HEK293T (cell line): ENCODE measurements around the gene TCP11L2.
"Not testable (repeated sequence)": the region's sequence is repeated elsewhere in the genome, so short reads cannot be mapped to it uniquely, and the experiment has no call there.

Experiments used
- CTCF ChIA-PET: fragments of 350-600 bp; formaldehyde crosslinking; extraction: SDS; loops from one replicate; lab custom pipeline; 2021; ENCODE audit warnings: antibody characterized with exemption, inconsistent platforms; lab: Yijun Ruan, JAX
- POLR2A ChIA-PET: fragments of 350-600 bp; formaldehyde crosslinking; extraction: SDS; loops from one replicate; lab custom pipeline; 2020; ENCODE audit warnings: antibody characterized with exemption, inconsistent platforms; lab: Yijun Ruan, JAX
- DNase-seq: peaks from one replicate; pipeline ENCODE4 v3.0.0; 2012; ENCODE audit warnings: mixed read lengths; ENCODE audit errors: extremely low spot score
- ARNT ChIP-seq: fragments of 450-650 bp; IDR thresholded peaks from 2 replicates; pipeline ENCODE4 v1.6.1; 2017; ENCODE audit warnings: mild to moderate bottlenecking
- BHLHE40 ChIP-seq: fragments of 450-650 bp; IDR thresholded peaks from 2 replicates; pipeline ENCODE4 v1.6.1; 2016; ENCODE audit warnings: mild to moderate bottlenecking, moderate library complexity, borderline replicate concordance
- CTBP1 ChIP-seq: fragments of 450-650 bp; IDR thresholded peaks from 2 replicates; pipeline ENCODE4 v1.6.1; 2016; ENCODE audit warnings: borderline replicate concordance
- ELF4 ChIP-seq: fragments of 450-650 bp; IDR thresholded peaks from 2 replicates; pipeline ENCODE4 v1.6.1; 2017; ENCODE audit warnings: antibody characterized with exemption
- FOXA1 ChIP-seq: fragments of 450-650 bp; IDR thresholded peaks from 2 replicates; pipeline ENCODE4 v1.6.1; 2016; ENCODE audit warnings: mild to moderate bottlenecking
- FOXK2 ChIP-seq: fragments of 450-650 bp; IDR thresholded peaks from 2 replicates; pipeline ENCODE4 v1.6.1; 2016; ENCODE audit warnings: mild to moderate bottlenecking
- FOXM1 ChIP-seq: fragments of 450-650 bp; IDR thresholded peaks from 2 replicates; pipeline ENCODE4 v1.6.1; 2017; ENCODE audit warnings: mild to moderate bottlenecking, borderline replicate concordance
- HDGF ChIP-seq: fragments of 450-650 bp; IDR thresholded peaks from 2 replicates; pipeline ENCODE4 v1.6.1; 2017; ENCODE audit warnings: antibody characterized with exemption, borderline replicate concordance
- L3MBTL2 ChIP-seq: fragments of 450-650 bp; conservative IDR thresholded peaks from 2 replicates; pipeline ENCODE4 v1.6.1; 2016; ENCODE audit warnings: mild to moderate bottlenecking
- LEF1 ChIP-seq: fragments of 450-650 bp; IDR thresholded peaks from 2 replicates; pipeline ENCODE4 v1.6.1; 2017; ENCODE audit warnings: mild to moderate bottlenecking, borderline replicate concordance
- NFRKB ChIP-seq: fragments of 450-650 bp; IDR thresholded peaks from 2 replicates; pipeline ENCODE4 v1.6.1; 2016; ENCODE audit warnings: mild to moderate bottlenecking, moderate library complexity
- SP1 ChIP-seq: fragments of 450-650 bp; IDR thresholded peaks from 2 replicates; pipeline ENCODE4 v1.6.1; 2017
- SUZ12 ChIP-seq: fragments of 450-650 bp; IDR thresholded peaks from 2 replicates; pipeline ENCODE4 v1.6.1; 2016; ENCODE audit warnings: mild to moderate bottlenecking
- TARDBP ChIP-seq: fragments of 450-650 bp; IDR thresholded peaks from 2 replicates; pipeline ENCODE4 v1.6.1; 2016
- ZNF384 ChIP-seq: fragments of 450-650 bp; IDR thresholded peaks from 2 replicates; pipeline ENCODE4 v1.6.1; 2016
- TF ChIP-seq, protein P1 (sequence below): fragments of 450-650 bp; IDR thresholded peaks from 2 replicates; pipeline ENCODE4 v1.6.1; 2016

Gene TCP11L2

DNA sequence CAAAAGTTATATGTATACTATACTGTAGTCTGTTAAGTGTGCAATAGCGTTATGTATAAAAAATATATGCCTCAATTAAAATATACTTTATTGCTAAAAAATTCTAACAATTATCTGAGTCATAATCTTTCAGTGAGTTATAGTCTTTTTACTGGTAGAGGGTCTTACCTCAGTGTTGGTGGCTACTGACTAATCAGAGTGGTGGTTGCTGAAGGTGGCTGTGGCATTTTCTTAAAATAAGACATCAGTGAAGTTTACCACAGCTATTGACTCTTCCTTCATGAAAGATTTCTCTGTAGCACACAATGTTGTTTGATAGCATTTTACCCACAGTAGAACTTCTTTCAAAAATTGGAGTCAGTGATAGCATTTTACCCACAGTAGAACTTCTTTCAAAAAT is 78.4 kb downstream of the TCP11L2 start:
- POLR2A ChIA-PET, result interaction anchor here (1.1 kb wide), 1 partner anchor 23 kb away, joined by 3 read pairs; no protein-coding TSS in a partner anchor

DNA sequence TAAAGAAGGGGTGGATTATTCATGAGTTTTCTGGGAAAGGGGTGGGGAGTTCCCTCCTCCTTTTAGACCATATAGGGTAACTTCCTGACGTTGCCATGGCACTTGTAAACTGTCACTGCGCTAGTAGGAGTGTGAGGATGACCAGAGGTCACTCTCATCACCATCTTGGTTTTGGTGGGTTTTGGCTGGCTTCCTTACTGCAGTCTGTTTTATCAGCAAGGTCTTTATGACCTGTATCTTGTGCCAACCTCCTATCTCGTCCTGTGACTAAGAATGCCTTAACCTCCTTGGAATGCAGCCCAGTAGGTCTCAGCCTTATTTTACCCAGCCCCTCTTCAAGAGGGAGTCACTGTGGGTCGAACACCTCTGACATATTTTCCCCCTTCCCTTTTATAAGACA is 79.3 kb downstream of the TCP11L2 start:
- POLR2A ChIA-PET, CTCF ChIA-PET, DNase-seq: not testable (repeated sequence)

More for the DNA sequence above, 78.4 kb downstream of the TCP11L2 start:
- CTCF ChIA-PET, result no interaction called here
- TF ChIP-seq ZNF384 (no peak), LEF1 (no peak), ARNT (no peak), SUZ12 (no peak), L3MBTL2 (no peak), NFRKB (no peak), TARDBP (no peak), FOXM1 (no peak), SP1 (no peak), BHLHE40 (no peak), CTBP1 (no peak), HDGF (no peak), FOXA1 (no peak), ELF4 (no peak)
- no peak for DNase-seq

DNA sequence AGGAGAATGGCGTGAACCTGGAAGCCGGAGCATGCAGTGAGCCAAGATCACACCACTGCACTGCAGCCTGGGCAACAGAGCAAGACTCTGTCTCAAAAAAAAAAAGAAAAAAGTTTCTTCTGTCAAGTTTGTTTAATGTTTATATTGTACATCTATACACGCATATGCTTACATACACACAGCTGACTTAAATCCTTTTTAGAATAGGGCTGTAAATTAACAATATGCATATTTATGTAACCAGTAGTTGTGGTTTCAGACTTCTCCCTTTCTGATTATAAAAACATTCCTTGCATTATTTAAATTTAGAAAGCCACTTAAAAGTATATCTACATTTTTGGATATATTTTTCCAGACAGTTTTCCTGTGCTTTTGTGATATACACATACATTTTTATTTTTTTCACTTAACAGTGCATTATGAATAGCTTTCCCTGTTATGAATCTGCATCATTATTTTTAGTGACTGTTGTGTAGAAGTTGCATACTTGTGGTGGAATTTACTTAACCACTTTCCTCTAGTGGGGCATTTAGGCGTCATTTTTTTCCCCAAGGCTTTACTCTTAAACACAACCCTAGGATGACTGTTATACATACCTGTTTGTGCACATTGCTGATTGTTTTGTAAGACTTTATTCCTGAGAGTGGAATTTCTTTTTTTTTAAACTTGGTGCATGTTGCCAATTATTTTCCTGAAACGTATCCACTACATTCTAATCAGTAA is 84.4 kb downstream of the TCP11L2 start:
- TF ChIP-seq FOXA1, result no peak
- no peak for TF ChIP-seq BHLHE40
- TF ChIP-seq, protein P1, sequence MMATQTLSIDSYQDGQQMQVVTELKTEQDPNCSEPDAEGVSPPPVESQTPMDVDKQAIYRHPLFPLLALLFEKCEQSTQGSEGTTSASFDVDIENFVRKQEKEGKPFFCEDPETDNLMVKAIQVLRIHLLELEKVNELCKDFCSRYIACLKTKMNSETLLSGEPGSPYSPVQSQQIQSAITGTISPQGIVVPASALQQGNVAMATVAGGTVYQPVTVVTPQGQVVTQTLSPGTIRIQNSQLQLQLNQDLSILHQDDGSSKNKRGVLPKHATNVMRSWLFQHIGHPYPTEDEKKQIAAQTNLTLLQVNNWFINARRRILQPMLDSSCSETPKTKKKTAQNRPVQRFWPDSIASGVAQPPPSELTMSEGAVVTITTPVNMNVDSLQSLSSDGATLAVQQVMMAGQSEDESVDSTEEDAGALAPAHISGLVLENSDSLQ, result no peak
- no peak for TF ChIP-seq SUZ12
- TF ChIP-seq LEF1, result no peak
- TF ChIP-seq SP1, result no peak
- TF ChIP-seq FOXK2, result no peak
- TF ChIP-seq FOXM1, result no peak
- no peak for TF ChIP-seq CTBP1
- TF ChIP-seq TARDBP, result no peak
- no peak for TF ChIP-seq HDGF
- TF ChIP-seq ZNF384, result no peak
- no peak for TF ChIP-seq ELF4
- no peak for TF ChIP-seq ARNT
- no peak for TF ChIP-seq L3MBTL2
- no peak for TF ChIP-seq NFRKB
- POLR2A ChIA-PET, result no interaction called here

DNA sequence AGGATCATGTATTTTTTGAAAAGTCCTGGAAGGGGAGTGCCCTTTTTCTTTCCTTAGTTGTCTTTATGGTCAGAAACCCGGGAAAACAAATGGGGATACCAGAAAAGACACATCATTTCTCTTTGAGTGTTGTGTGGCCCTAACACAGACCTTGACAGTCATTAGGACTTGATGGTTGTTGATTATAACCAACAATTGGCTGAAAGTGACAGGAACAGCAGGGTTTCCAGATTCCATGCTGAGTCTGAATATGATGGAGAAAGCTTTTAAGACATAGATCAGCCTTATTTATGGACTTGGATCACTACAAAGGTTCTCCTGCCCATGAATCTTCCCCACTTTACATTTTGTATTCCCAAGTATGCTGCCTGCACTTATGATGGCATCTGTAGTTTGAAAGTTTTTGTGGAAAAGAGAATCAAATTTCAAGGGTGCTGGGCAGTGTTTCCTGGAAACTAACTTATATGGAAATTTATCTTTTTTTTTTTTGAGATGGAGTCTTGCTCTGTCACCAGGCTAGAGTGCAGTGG is 85.4 kb downstream of the TCP11L2 start:
- ChIA-PET POLR2A (no interaction called here), CTCF (interaction anchor here (1.2 kb wide), 1 partner anchor 531 kb away, joined by 3 read pairs; no protein-coding TSS in a partner anchor)
- TF ChIP-seq HDGF (no peak), CTBP1 (no peak), LEF1 (no peak), FOXM1 (no peak)
- DNase-seq, result no peak

More for the DNA sequence above, 84.4 kb downstream of the TCP11L2 start:
- no peak for DNase-seq
- CTCF ChIA-PET, result interaction anchor here (0.6 to 1.2 kb wide), 3 partner anchors 271 to 544 kb away, joined by 3 to 4 read pairs (median 3); no protein-coding TSS in a partner anchor

DNA sequence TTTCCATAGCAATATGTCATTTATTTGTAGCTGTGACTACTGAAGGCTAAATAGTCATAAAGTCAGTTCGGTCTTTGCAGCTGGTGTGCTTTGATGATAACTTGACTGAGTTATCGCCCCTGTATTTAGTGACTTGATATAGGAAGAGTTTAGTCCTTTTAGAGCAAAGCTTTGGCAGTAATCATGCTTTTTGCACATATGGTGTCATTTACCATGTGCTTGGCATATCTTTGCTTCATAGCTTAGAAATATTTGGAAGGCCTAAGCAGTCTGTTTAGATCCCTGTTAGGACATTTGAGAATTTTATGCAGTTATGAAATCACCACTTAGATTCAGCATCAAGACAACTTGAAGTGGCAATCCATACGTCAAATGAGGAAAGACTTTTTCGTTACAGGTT is 86.6 kb downstream of the TCP11L2 start:
- ChIA-PET POLR2A (no interaction called here), CTCF (interaction anchor here (0.7 kb wide), 1 partner anchor 129 kb away, joined by 3 read pairs; no protein-coding TSS in a partner anchor)
- DNase-seq, result no peak
- TF ChIP-seq ZNF384, result no peak
- no peak for TF ChIP-seq LEF1
- TF ChIP-seq FOXA1, result no peak
- no peak for TF ChIP-seq FOXM1
- TF ChIP-seq NFRKB, result no peak
- TF ChIP-seq L3MBTL2, result no peak
- no peak for TF ChIP-seq ARNT
- TF ChIP-seq HDGF, result no peak
- TF ChIP-seq SUZ12, result no peak
- TF ChIP-seq FOXK2, result no peak
- TF ChIP-seq BHLHE40, result no peak
- no peak for TF ChIP-seq TARDBP
- TF ChIP-seq ELF4, result no peak
- TF ChIP-seq, protein P1, result no peak
- no peak for TF ChIP-seq CTBP1
- TF ChIP-seq SP1, result no peak

DNA sequence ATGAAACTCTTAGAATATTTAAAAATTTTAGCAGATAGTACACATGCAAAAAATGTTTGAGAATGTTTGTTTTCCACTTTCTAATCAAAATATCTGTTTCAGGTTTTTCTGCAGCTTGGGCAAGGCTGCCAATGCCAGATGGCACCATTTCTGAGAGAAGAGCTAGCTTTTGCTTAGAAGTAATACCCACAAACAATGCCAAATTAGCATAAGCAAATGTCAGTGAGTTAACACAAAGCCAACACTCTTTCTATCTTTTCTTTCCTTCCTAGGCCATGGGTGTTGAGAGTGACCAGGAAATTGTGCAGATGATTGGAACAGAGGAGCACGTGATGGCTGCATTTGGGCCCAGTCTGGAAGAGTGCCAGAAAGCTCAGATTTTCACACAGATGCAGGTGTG is 90.2 kb downstream of the TCP11L2 start:
- CTCF ChIA-PET, result no interaction called here
- TF ChIP-seq FOXK2 (no peak), FOXM1 (no peak), LEF1 (no peak), L3MBTL2 (no peak), BHLHE40 (no peak), FOXA1 (no peak), HDGF (no peak), SP1 (no peak), SUZ12 (no peak), TARDBP (no peak), ARNT (no peak), NFRKB (no peak), ZNF384 (no peak), ELF4 (no peak), CTBP1 (no peak)
- TF ChIP-seq, protein P1, result no peak
- POLR2A ChIA-PET, result interaction anchor here (1.3 kb wide), 1 partner anchor 34 kb away, joined by 6 read pairs; no protein-coding TSS in a partner anchor
- no peak for DNase-seq
